Smooth muscle cell (in vitro differentiated cells): ENCODE data around the gene NENF. TPM values are rescaled to one million over a fixed set of nuclear protein-coding genes. Genes with fewer than 3 reads are reported as not detected.

Source experiments
- DNase-seq: peaks from one replicate; lab custom pipeline; 2025; ENCODE audit not compliant: unreplicated experiment; lab: John Stamatoyannopoulos, UW
- H2AFZ ChIP-seq: fragments of 200-600 bp; sonication (generic); 2 replicates; pipeline ENCODE4 v1.6.0; 2016; ENCODE audit warnings: antibody characterized with exemption, low read depth, mild to moderate bottlenecking
- H3F3A ChIP-seq: fragments of 200-600 bp; sonication (generic); 2 replicates; pipeline ENCODE4 v1.6.0; 2017; ENCODE audit warnings: antibody characterized with exemption, low read depth
- H3K27ac ChIP-seq: fragments of 200-600 bp; sonication (generic); 2 replicates; pipeline ENCODE4 v1.5.1; 2016; ENCODE audit warnings: low read depth, mild to moderate bottlenecking
- H3K27me3 ChIP-seq: fragments of 200-600 bp; sonication (generic); 2 replicates; pipeline ENCODE4 v1.6.1; 2016; ENCODE audit warnings: low read depth, mild to moderate bottlenecking
- H3K36me3 ChIP-seq: fragments of 200-600 bp; sonication (generic); 2 replicates; pipeline ENCODE4 v1.5.1; 2016; ENCODE audit warnings: low read depth
- H3K4me1 ChIP-seq: fragments of 200-600 bp; sonication (generic); 2 replicates; pipeline ENCODE4 v1.5.1; 2016; ENCODE audit warnings: low read depth
- H3K4me2 ChIP-seq: fragments of 200-600 bp; sonication (generic); 2 replicates; pipeline ENCODE4 v1.6.0; 2016; ENCODE audit warnings: mild to moderate bottlenecking
- H3K4me3 ChIP-seq: fragments of 200-600 bp; sonication (generic); 2 replicates; pipeline ENCODE4 v1.5.1; 2016; ENCODE audit warnings: mild to moderate bottlenecking
- H3K79me2 ChIP-seq: fragments of 200-600 bp; sonication (generic); 2 replicates; pipeline ENCODE4 v1.6.0; 2016; ENCODE audit warnings: low read depth, mild to moderate bottlenecking
- H3K9ac ChIP-seq: fragments of 200-600 bp; sonication (generic); 2 replicates; pipeline ENCODE4 v1.6.0; 2016; ENCODE audit warnings: low read depth
- H3K9me3 ChIP-seq: fragments of 200-600 bp; sonication (generic); replicated peaks from 2 replicates; pipeline ENCODE4 v1.5.1; 2016; ENCODE audit warnings: low read depth
- H4K20me1 ChIP-seq: fragments of 200-600 bp; sonication (generic); 2 replicates; pipeline ENCODE4 v1.6.0; 2016; ENCODE audit warnings: low read depth
- WGBS: methylation state at CpG from one replicate; pipeline ENCODE4 v1.1.7; 2016; ENCODE audit warnings: low lambda C conversion rate; 5-methylcytosine and 5-hydroxymethylcytosine counted together
- polyA plus RNA-seq: library from polyadenylated mRNA; unstranded; fragments of >200 nt; fragmentation: Nextera tagmentation; extraction: Ambion mirVana; gene quantifications from 2 replicates; pipeline ENCODE4 v1.2.1, GENCODE V29; 2016
- total RNA-seq: library from RNA; depleted of rRNA; stranded (reverse); fragments of >200 nt; gene quantifications from 2 replicates; pipeline ENCODE4 v1.2.3, GENCODE V29; 2014
- TF ChIP-seq, protein P1 (sequence below): fragments of 200-600 bp; sonication (generic); IDR thresholded peaks from 2 replicates; pipeline ENCODE4 v1.5.1; 2017; ENCODE audit warnings: borderline replicate concordance, mild to moderate bottlenecking, antibody characterized with exemption; ENCODE audit not compliant: insufficient read depth, poor library complexity, severe bottlenecking

The NENF gene
- total and polyA plus RNA-seq, 2 experiments from 2014 or later, result 53.9 to 90.7 TPM

DNA sequence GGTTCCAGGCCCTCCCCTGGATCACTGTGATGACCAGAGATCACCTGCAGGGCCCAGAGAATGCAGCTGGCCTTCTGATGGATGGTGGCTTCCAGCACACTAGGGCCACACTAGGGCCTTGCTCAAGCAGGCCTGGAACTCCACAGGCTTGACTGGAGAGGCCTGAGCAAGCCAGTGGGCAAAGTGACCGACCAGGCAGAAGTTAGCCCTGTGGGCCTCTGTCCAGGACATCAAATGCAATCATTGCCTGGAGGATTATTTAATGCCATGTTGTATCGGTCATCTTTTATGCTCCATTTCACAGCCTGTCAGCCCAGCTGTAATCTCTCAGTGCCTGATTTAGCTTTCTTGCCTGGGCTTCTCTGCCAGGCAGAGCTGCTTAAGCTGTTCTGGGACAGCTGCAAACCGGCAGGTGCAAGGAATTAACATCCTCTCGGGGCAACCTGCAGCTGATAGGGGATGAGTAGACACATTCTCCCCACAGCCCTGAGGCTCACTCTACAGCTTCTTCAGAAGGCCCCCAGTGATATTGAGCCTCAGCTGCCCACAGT lies 17.7 kb downstream of the NENF start:
- Histone ChIP-seq H3K27me3 (no peaks in the 10 kb centered on the region), H3K4me1 (no peaks in the 10 kb centered on the region), H2AFZ (no peak overlapping the region), H4K20me1 (no peaks in the 10 kb centered on the region), H3K9me3 (no peaks in the 10 kb centered on the region), H3K4me2 (no peak overlapping the region), H3K27ac (no peak overlapping the region), H3K4me3 (no peak overlapping the region), H3K36me3 (no peaks in the 10 kb centered on the region), H3K9ac (no peak overlapping the region), H3K79me2 (no peaks in the 10 kb centered on the region), H3F3A (no peaks in the 10 kb centered on the region)
- 87% methylated on average over 4 of the region's 4 CpGs for WGBS
- TF ChIP-seq, protein P1, sequence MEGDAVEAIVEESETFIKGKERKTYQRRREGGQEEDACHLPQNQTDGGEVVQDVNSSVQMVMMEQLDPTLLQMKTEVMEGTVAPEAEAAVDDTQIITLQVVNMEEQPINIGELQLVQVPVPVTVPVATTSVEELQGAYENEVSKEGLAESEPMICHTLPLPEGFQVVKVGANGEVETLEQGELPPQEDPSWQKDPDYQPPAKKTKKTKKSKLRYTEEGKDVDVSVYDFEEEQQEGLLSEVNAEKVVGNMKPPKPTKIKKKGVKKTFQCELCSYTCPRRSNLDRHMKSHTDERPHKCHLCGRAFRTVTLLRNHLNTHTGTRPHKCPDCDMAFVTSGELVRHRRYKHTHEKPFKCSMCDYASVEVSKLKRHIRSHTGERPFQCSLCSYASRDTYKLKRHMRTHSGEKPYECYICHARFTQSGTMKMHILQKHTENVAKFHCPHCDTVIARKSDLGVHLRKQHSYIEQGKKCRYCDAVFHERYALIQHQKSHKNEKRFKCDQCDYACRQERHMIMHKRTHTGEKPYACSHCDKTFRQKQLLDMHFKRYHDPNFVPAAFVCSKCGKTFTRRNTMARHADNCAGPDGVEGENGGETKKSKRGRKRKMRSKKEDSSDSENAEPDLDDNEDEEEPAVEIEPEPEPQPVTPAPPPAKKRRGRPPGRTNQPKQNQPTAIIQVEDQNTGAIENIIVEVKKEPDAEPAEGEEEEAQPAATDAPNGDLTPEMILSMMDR, result no peak
- DNase-seq, result no peak

DNA sequence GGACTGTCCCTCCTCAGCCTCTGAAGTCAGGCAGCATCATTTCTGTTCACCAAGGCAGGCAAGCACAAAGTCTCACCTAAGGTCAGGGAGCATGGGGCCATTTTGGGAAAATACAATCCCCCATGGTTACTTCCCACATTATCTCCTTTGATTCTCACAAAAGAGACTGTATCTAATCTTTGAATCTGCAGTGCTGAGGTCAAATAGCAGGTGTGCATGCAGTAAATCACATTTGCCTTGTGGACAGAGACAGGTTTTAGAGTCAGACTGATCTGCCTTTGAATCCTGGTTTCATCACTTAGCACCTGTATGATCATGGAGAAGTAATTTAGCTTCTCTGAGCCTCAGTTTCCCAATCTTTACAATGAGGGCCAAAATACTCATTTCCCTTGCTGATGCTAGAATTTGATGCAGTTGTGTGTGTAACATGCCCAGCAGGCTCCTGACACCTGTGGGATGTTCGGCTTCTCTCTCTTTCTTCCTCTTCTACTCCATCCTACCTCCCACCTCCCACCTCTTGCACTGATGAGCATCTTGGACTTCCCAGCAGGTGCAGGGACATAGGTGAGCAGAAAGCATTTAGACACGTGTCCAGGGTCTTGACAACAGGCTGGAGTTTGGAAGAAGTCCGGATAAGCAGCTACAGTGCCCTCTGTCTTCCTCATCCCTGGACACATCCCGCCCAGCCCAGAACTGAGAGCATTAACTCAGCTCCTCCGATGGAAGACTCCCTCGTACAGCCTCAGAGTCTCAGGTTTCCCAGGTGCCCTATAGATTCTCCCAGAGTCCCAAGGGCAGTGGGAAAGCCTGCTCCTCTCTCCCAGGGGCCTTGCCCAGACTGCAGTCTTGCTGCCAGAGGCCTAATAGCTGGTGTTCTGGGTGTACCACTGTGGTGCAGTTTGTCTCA lies 18.9 kb downstream of the NENF start:
- H3K9ac ChIP-seq, result no peak overlapping the region

DNA sequence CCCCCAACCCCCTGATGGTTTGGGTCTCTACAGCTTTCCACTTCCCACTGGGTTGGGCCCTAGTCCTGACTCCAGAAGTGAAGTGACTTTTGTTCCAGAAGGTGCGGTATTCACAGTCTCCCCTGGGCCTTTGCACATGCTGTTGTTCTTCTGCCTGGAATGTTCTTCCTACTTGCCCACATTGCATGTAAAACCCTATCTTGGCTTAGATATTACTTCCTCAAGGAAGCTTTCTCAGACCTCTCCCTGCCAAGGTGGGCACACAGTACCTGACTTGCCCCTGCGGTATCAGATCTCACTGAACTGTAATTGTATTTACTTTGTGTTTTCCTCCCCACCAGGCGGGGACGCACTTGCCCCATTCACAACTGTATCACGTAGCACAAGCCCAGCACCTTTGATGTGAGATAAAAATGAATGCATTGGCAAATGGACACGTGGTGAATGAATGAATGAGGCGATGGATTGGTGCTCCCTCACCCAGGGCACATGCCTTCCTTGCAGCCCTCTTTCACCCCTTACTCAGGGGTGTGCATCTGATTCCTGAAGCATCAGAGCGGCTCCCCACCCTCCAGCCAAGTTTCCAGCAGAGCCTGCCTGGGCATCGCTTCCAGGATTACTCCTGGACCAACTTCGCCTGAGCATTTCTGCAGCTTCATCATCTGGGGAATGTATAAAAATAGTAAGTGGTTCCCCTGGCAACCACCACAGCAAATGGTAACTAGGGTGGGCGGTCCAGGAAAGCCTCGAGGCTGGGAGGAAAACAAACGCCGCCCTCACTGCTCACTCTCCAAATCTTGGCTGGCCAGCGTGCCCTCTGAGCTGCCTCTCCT lies 19.8 kb downstream of the NENF start:
- H3K9ac ChIP-seq, result no peak overlapping the region

More for the DNA sequence above, 18.9 kb downstream of the NENF start:
- Histone ChIP-seq H3K4me3 (no peak overlapping the region), H3K27ac (no peak overlapping the region), H3K9me3 (no peaks in the 10 kb centered on the region), H3K36me3 (no peaks in the 10 kb centered on the region), H4K20me1 (no peaks in the 10 kb centered on the region), H3F3A (peaks cover 3% of the 10 kb centered on the region), H3K79me2 (no peaks in the 10 kb centered on the region), H3K4me1 (no peaks in the 10 kb centered on the region), H3K4me2 (no peak overlapping the region), H2AFZ (no peak overlapping the region), H3K27me3 (no peaks in the 10 kb centered on the region)
- 84% methylated on average over 6 of the region's 6 CpGs for WGBS
- TF ChIP-seq, protein P1, result no peak
- no peak for DNase-seq

More for the DNA sequence above, 19.8 kb downstream of the NENF start:
- DNase-seq, result no peak
- Histone ChIP-seq H3K27me3 (no peaks in the 10 kb centered on the region), H4K20me1 (no peaks in the 10 kb centered on the region), H3K27ac (no peak overlapping the region), H3K4me2 (no peak overlapping the region), H3K4me1 (no peaks in the 10 kb centered on the region), H3K36me3 (no peaks in the 10 kb centered on the region), H2AFZ (no peak overlapping the region), H3K4me3 (no peak overlapping the region), H3F3A (peaks cover 3% of the 10 kb centered on the region), H3K79me2 (no peaks in the 10 kb centered on the region), H3K9me3 (no peaks in the 10 kb centered on the region)
- WGBS, result 77% methylated on average over 15 of the region's 15 CpGs
- TF ChIP-seq, protein P1, result no peak
